Neural crest cell (in vitro differentiated cells): ENCODE data around the gene HRH3. TPM values are rescaled to one million over a fixed set of nuclear protein-coding genes. Genes with fewer than 3 reads are reported as not detected.

Experiments used
- DNase-seq: peaks from one replicate; pipeline ENCODE4 v3.0.0; 2021; ENCODE audit warnings: low read depth, mixed read lengths, low spot score
- H3K27ac Mint-ChIP-seq: one replicate; pipeline ENCODE4 v1.8.0; 2021; ENCODE audit warnings: mild to moderate bottlenecking, mixed read lengths; ENCODE audit not compliant: unreplicated experiment
- H3K27me3 Mint-ChIP-seq: 2 replicates; pipeline ENCODE4 v1.8.0; 2021; ENCODE audit warnings: low read depth, mild to moderate bottlenecking, mixed read lengths
- H3K36me3 Mint-ChIP-seq: 2 replicates; pipeline ENCODE4 v1.8.0; 2021; ENCODE audit warnings: low read depth, mild to moderate bottlenecking, mixed read lengths
- H3K4me1 Mint-ChIP-seq: 2 replicates; pipeline ENCODE4 v1.8.0; 2021; ENCODE audit warnings: mixed read lengths
- H3K4me3 Mint-ChIP-seq: one replicate; pipeline ENCODE4 v1.8.0; 2021; ENCODE audit warnings: mild to moderate bottlenecking, mixed read lengths
- H3K9me3 Mint-ChIP-seq: 2 replicates; pipeline ENCODE4 v1.8.0; 2021; ENCODE audit warnings: mixed read lengths
- CTCF ChIP-seq: fragments of 200-600 bp; sonication (generic); conservative IDR thresholded peaks from 2 replicates; pipeline ENCODE4 v1.5.0; 2021; ENCODE audit warnings: antibody characterized with exemption, mild to moderate bottlenecking
- total RNA-seq: library from RNA; stranded (reverse); gene quantifications from 2 replicates; pipeline ENCODE4 v1.2.1, GENCODE V29; 2021

HRH3 gene
- total RNA-seq, 1 donor from 2014 or later: 0.75 TPM

- H3K36me3 Mint-ChIP-seq: no peaks in the 10 kb centered on the region
- H3K4me3 Mint-ChIP-seq: no peak overlapping the region
- H3K4me1 Mint-ChIP-seq: peaks cover 29% of the 10 kb centered on the region
- no peak for DNase-seq
- no peak overlapping the region for H3K27ac Mint-ChIP-seq
- H3K27me3 Mint-ChIP-seq: no peaks in the 10 kb centered on the region
- no peak for TF ChIP-seq CTCF
- no peaks in the 10 kb centered on the region for H3K9me3 Mint-ChIP-seq
Observed at GRCh38 chr20:62232770-62233645, 12.9 kb upstream of the HRH3 start.

GRCh38 chr20:62232194-62232593 is 12.1 kb upstream of the HRH3 start:
- Mint-ChIP-seq H3K27me3 (no peaks in the 10 kb centered on the region), H3K4me1 (peaks cover 21% of the 10 kb centered on the region), H3K4me3 (no peak overlapping the region), H3K9me3 (no peaks in the 10 kb centered on the region), H3K36me3 (no peaks in the 10 kb centered on the region), H3K27ac (no peak overlapping the region)
- no peak for TF ChIP-seq CTCF
- no peak for DNase-seq

GRCh38 chr20:62231292-62231691 is 11.2 kb upstream of the HRH3 start:
- Mint-ChIP-seq H3K4me3 (no peak overlapping the region), H3K9me3 (no peaks in the 10 kb centered on the region), H3K36me3 (no peaks in the 10 kb centered on the region), H3K27ac (no peak overlapping the region), H3K27me3 (peaks cover 4% of the 10 kb centered on the region), H3K4me1 (peaks cover 12% of the 10 kb centered on the region)
- TF ChIP-seq CTCF: no peak
- DNase-seq: no peak

- Mint-ChIP-seq H3K9me3 (no peaks in the 10 kb centered on the region), H3K4me1 (peaks cover 6% of the 10 kb centered on the region), H3K36me3 (no peaks in the 10 kb centered on the region), H3K4me3 (no peak overlapping the region), H3K27me3 (peaks cover 8% of the 10 kb centered on the region), H3K27ac (no peak overlapping the region)
- no peak for DNase-seq
- TF ChIP-seq CTCF: no peak
Observed at GRCh38 chr20:62230696-62231095, 10.6 kb upstream of the HRH3 start.

- H3K4me3 Mint-ChIP-seq: no peak overlapping the region
- DNase-seq: no peak
- H3K9me3 Mint-ChIP-seq: no peaks in the 10 kb centered on the region
- H3K4me1 Mint-ChIP-seq: peaks cover 6% of the 10 kb centered on the region
- no peaks in the 10 kb centered on the region for H3K36me3 Mint-ChIP-seq
- peaks cover 13% of the 10 kb centered on the region for H3K27me3 Mint-ChIP-seq
- no peak overlapping the region for H3K27ac Mint-ChIP-seq
- TF ChIP-seq CTCF: no peak
Observed at GRCh38 chr20:62230276-62230675, 10.2 kb upstream of the HRH3 start.
